K562 (cell line): ENCODE data around the gene ZNF891. TPM values are rescaled to one million over a fixed set of nuclear protein-coding genes. Genes with fewer than 3 reads are reported as not detected.

ENCODE experiments used
- ATAC-seq: fragments of 200-7000 bp; cut with Tn5 transposase; 3 replicates; pipeline ENCODE4 v1.9.1; 2020; ENCODE audit warnings: moderate library complexity
- BruUV-seq: library from RNA; stranded (reverse); fragments of 400-500 nt; replicated peaks from 2 replicates; lab custom pipeline; 2021; lab: Mats Ljungman, UMichigan
- CTCF ChIA-PET: fragments of 300-600 bp; formaldehyde crosslinking; extraction: SDS; loops from one replicate; lab custom pipeline; 2021; ENCODE audit warnings: low intra/inter-chr PET ratio; lab: Yijun Ruan, JAX
- POLR2A ChIA-PET: fragments of 300-600, 350-650 bp; sonication (Branson Sonifier 250); formaldehyde crosslinking; extraction: SDS; loops from one replicate; lab custom pipeline; 2021; ENCODE audit warnings: antibody characterized with exemption, inconsistent platforms; lab: Yijun Ruan, JAX
- DNase-seq, 4 experiments: peaks; one replicate each; pipeline versions ENCODE4 v3.0.0 to v3.0.0-alpha.2; 2011 to 2018; ENCODE audit warnings: low spot score in 3 of 4, mixed read lengths in 3 of 4; ENCODE audit errors: extremely low read depth in 1 of 4
- FAIRE-seq: peaks from 2 replicates; lab custom pipeline; 2011; peaks lifted over from hg19 to GRCh38; lab: Jason Lieb, UNC
- H2AFZ ChIP-seq: 2 replicates; pipeline ENCODE4 v1.6.0; 2011; ENCODE audit warnings: low read depth, low read length, control low read depth, inconsistent platforms
- H3K27ac ChIP-seq: fragments of 200-600 bp; 3 replicates; pipeline ENCODE4 v1.8.0; 2011; ENCODE audit warnings: low read depth, mild to moderate bottlenecking, control low read depth, inconsistent platforms, low read length, moderate library complexity, mixed read lengths; ENCODE audit errors: extremely low read depth
- H3K27me3 ChIP-seq, 2 experiments: fragments of 300-600 bp in 1 of 2; 2 replicates in 1 of 2; 3 replicates in 1 of 2; pipeline versions ENCODE4 v1.6.0 to v1.8.0; 2011; ENCODE audit warnings: inconsistent platforms in 2 of 2, low read length in 2 of 2, mild to moderate bottlenecking in 1 of 2, mixed read lengths in 1 of 2, moderate library complexity in 1 of 2; ENCODE audit not compliant: control insufficient read depth in 2 of 2, insufficient read depth in 2 of 2
- H3K36me3 ChIP-seq: fragments of 300-600 bp; 3 replicates; pipeline ENCODE4 v1.8.0; 2011; ENCODE audit warnings: mild to moderate bottlenecking, low read length, inconsistent platforms; ENCODE audit not compliant: control insufficient read depth, insufficient read depth
- H3K4me1 ChIP-seq, 2 experiments: fragments of 200-600 bp in 1 of 2; replicated peaks in 1 of 2; 2 replicates in 1 of 2; 3 replicates in 1 of 2; pipeline versions ENCODE4 v1.5.1 to v1.8.0; 2011; ENCODE audit warnings: inconsistent platforms in 2 of 2, low read length in 2 of 2, mild to moderate bottlenecking in 1 of 2, mixed read lengths in 1 of 2, moderate library complexity in 1 of 2; ENCODE audit not compliant: control insufficient read depth in 2 of 2, insufficient read depth in 2 of 2
- H3K4me2 ChIP-seq: 2 replicates; pipeline ENCODE4 v1.6.1; 2011; ENCODE audit warnings: low read length, control low read depth, inconsistent platforms, mixed read lengths; ENCODE audit not compliant: insufficient read depth
- H3K4me3 ChIP-seq: fragments of 200-600 bp; sonication (generic), shearing (Covaris generic); 2 replicates; pipeline ENCODE4 v1.5.1; 2016; ENCODE audit warnings: control low read depth, inconsistent platforms
- H3K79me2 ChIP-seq: fragments of 200-600 bp; 3 replicates; pipeline ENCODE4 v1.8.0; 2011; ENCODE audit warnings: low read length, inconsistent platforms; ENCODE audit not compliant: control insufficient read depth, insufficient read depth
- H3K9ac ChIP-seq, 2 experiments: 2 replicates each; pipeline versions ENCODE4 v1.6.0 to v1.6.1; 2011; ENCODE audit warnings: low read depth in 2 of 2, low read length in 2 of 2, control low read depth in 1 of 2, inconsistent platforms in 1 of 2, mild to moderate bottlenecking in 1 of 2, mixed read lengths in 1 of 2; ENCODE audit not compliant: insufficient read depth in 1 of 2
- H3K9me1 ChIP-seq: one replicate; pipeline ENCODE4 v1.6.0; 2011; ENCODE audit warnings: inconsistent platforms, mild to moderate bottlenecking, low read length, moderate library complexity; ENCODE audit not compliant: control insufficient read depth, insufficient read depth
- H3K9me3 ChIP-seq: replicated peaks from 2 replicates; pipeline ENCODE4 v1.5.1; 2011; ENCODE audit warnings: low read depth, low read length, inconsistent platforms; ENCODE audit not compliant: control insufficient read depth, insufficient read depth
- H4K20me1 ChIP-seq: replicated peaks from 2 replicates; pipeline ENCODE4 v1.6.1; 2011; ENCODE audit warnings: low read length, inconsistent platforms, mixed read lengths; ENCODE audit not compliant: control insufficient read depth, insufficient read depth
- EP400 ChIP-seq: fragments of 450-650 bp; IDR thresholded peaks from 2 replicates; pipeline ENCODE4 v1.6.1; 2017; ENCODE audit warnings: antibody characterized with exemption, mild to moderate bottlenecking, moderate library complexity
- NR1H2 ChIP-seq: sonication (generic); formaldehyde crosslinking; IDR thresholded peaks from 2 replicates; pipeline ENCODE4 v1.4.0; 2020; ENCODE audit warnings: mild to moderate bottlenecking, missing genetic modification reagents
- RFX1 ChIP-seq: fragments of 450-650 bp; IDR thresholded peaks from 2 replicates; pipeline ENCODE4 v1.6.1; 2016; ENCODE audit warnings: mild to moderate bottlenecking, moderate library complexity
- ZEB2 ChIP-seq: fragments of 450-650 bp; IDR thresholded peaks from 2 replicates; pipeline ENCODE4 v1.6.1; 2016
- ZNF76 ChIP-seq: fragments of 250-450 bp; sonication (Bioruptor Pico); IDR thresholded peaks from 2 replicates; pipeline ENCODE4 v1.4.0; 2020; ENCODE audit warnings: mild to moderate bottlenecking, moderate library complexity, borderline replicate concordance
- WGBS: fragments of 100-300 bp; shearing (Covaris generic); methylation state at CpG from one replicate; pipeline ENCODE4 v1.1.6; 2016; ENCODE audit warnings: low coverage, mixed read lengths; ENCODE audit not compliant: insufficient coverage; ENCODE audit errors: missing lambda C conversion rate; 5-methylcytosine and 5-hydroxymethylcytosine counted together
- in situ Hi-C: fragments of 300-500 bp; cut with MboI; formaldehyde crosslinking; loops from 4 replicates; pipeline ENCODE4 v1.15.0; 2018; ENCODE audit warnings: inconsistent platforms, mixed read lengths
- intact Hi-C: fragments of 100-400 bp; cut with micrococcal nuclease; formaldehyde crosslinking; loops from 2 replicates; pipeline ENCODE4 v1.14.2; 2022
- polyA plus RNA-seq, 8 experiments: library from polyadenylated mRNA; depleted of rRNA in 4 of 8; stranded (reverse) in 5 of 8; unstranded in 3 of 8; fragments of >200 nt; fragmentation: Nextera tagmentation in 2 of 8; fragmentation: Illumina TruSeq in 1 of 8; extraction: Ambion mirVana in 2 of 8; extraction: Trizol in 1 of 8; gene quantifications; 2 replicates each; pipeline versions ENCODE4 v1.2.1 to v1.2.3, GENCODE V29; 2011 to 2014; ENCODE audit warnings: inconsistent platforms in 1 of 8, missing spikeins in 1 of 8
- total RNA-seq, 7 experiments: library from RNA; depleted of rRNA in 6 of 7; stranded (reverse); fragments of >200 nt in 6 of 7; fragmentation: Illumina TruSeq in 2 of 7; extraction: Trizol in 2 of 7; gene quantifications; 2 replicates each; pipeline versions ENCODE4 v1.2.1 to v1.2.3, GENCODE V29; 2011 to 2021; ENCODE audit warnings: low replicate concordance in 1 of 7
- TF ChIP-seq, protein P1 (sequence below): sonication (generic); formaldehyde crosslinking; IDR thresholded peaks from 2 replicates; pipeline ENCODE4 v1.8.0; 2022; ENCODE audit warnings: mild to moderate bottlenecking, missing genetic modification reagents
- TF ChIP-seq, protein P2 (sequence below): fragments of 450-650 bp; formaldehyde crosslinking; IDR thresholded peaks from 2 replicates; pipeline ENCODE4 v1.4.0; 2020; ENCODE audit warnings: mild to moderate bottlenecking, moderate library complexity

The ZNF891 gene
- total and polyA plus RNA-seq, 9 of the 15 experiments (the other 6 are each of a cell fraction or from before 2014, with no cell fraction given), result 0.41 to 2.0 (median 1.3) TPM

DNA sequence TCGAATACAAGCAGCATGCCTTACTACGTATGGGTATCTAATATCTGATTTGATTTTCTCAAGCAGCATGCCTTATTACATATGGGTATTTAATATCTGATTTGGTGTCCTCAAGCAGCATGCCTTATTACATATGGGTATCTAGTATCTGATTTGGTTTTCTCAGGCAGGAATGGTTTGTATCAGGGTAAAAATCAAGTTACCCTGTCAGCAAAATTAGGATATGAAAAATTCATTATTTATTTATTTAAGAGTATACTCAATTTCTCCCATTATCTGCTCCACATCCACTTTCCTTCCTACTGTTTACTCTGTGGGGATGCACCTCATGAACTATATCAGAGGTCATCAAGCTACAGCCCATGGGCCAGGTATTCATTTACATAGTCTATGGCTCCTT is 21.9 kb downstream of the ZNF891 start:
- H3K27me3 ChIP-seq, result no peaks in the 10 kb centered on the region
- ATAC-seq (no peak), FAIRE-seq (no peak), DNase-seq (no peak)
- H3K4me2 ChIP-seq, result no peak overlapping the region
- no peaks in the 10 kb centered on the region for H3K79me2 ChIP-seq
- H3K4me1 ChIP-seq, result no peaks in the 10 kb centered on the region
- in situ Hi-C loops (no loop called here), intact Hi-C loops (no loop called here)
- no peaks in the 10 kb centered on the region for H3K9me1 ChIP-seq
- CTCF ChIA-PET, result no interaction called here
- POLR2A ChIA-PET, result no interaction called here
- TF ChIP-seq ZNF76 (no peak), NR1H2 (CRISPR knock-in tag) (no peak), RFX1 (no peak), EP400 (no peak), ZEB2 (no peak)
- TF ChIP-seq, protein P1, sequence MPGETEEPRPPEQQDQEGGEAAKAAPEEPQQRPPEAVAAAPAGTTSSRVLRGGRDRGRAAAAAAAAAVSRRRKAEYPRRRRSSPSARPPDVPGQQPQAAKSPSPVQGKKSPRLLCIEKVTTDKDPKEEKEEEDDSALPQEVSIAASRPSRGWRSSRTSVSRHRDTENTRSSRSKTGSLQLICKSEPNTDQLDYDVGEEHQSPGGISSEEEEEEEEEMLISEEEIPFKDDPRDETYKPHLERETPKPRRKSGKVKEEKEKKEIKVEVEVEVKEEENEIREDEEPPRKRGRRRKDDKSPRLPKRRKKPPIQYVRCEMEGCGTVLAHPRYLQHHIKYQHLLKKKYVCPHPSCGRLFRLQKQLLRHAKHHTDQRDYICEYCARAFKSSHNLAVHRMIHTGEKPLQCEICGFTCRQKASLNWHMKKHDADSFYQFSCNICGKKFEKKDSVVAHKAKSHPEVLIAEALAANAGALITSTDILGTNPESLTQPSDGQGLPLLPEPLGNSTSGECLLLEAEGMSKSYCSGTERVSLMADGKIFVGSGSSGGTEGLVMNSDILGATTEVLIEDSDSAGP (CRISPR knock-in tag), result no peak
- TF ChIP-seq, protein P2, sequence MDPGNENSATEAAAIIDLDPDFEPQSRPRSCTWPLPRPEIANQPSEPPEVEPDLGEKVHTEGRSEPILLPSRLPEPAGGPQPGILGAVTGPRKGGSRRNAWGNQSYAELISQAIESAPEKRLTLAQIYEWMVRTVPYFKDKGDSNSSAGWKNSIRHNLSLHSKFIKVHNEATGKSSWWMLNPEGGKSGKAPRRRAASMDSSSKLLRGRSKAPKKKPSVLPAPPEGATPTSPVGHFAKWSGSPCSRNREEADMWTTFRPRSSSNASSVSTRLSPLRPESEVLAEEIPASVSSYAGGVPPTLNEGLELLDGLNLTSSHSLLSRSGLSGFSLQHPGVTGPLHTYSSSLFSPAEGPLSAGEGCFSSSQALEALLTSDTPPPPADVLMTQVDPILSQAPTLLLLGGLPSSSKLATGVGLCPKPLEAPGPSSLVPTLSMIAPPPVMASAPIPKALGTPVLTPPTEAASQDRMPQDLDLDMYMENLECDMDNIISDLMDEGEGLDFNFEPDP (CRISPR knock-in tag), result no peak
- no peaks in the 10 kb centered on the region for H4K20me1 ChIP-seq
- peaks cover 27% of the 10 kb centered on the region for H3K9me3 ChIP-seq
- no peak overlapping the region for H2AFZ ChIP-seq
- 38% methylated on average over 2 of the region's 2 CpGs for WGBS
- peaks cover 15% of the 10 kb centered on the region; the same call in 2 of the 3 replicates for H3K36me3 ChIP-seq
- BruUV-seq, result no TSS peak
- no peak overlapping the region for H3K27ac ChIP-seq
- H3K9ac ChIP-seq, result no peak overlapping the region
- H3K4me3 ChIP-seq, result no peak overlapping the region
